ENCODE data around the gene KRT81.

KRT81 gene

GRCh38 chr12:52313461-52313860 is 22.1 kb upstream of the KRT81 start:
- H3K4me3 ChIP-seq (ENCODE audit: low read depth, low read length) = no peak overlapping the region
- no peak for TF ChIP-seq CTCF (IDR thresholded peaks at IDR 0.05; ENCODE audit: low read depth, low read length, missing control alignments)
- DNase-seq (ENCODE audit: low read depth) = no peak

- no peak overlapping the region for H3K4me3 ChIP-seq (ENCODE audit: low read depth, low read length)
- no peak for DNase-seq (ENCODE audit: low read depth)
- TF ChIP-seq CTCF (IDR thresholded peaks at IDR 0.05; ENCODE audit: low read depth, low read length, missing control alignments) = no peak
These were observed 20.8 kb upstream of the KRT81 start for GRCh38 chr12:52312086-52312485.

GRCh38 chr12:52311285-52311648 is 19.9 kb upstream of the KRT81 start:
- no peak for TF ChIP-seq CTCF (IDR thresholded peaks at IDR 0.05; ENCODE audit: low read depth, low read length, missing control alignments)
- H3K4me3 ChIP-seq (ENCODE audit: low read depth, low read length) = no peak overlapping the region
- no peak for DNase-seq (ENCODE audit: low read depth)

GRCh38 chr12:52310622-52311284 is 19.4 kb upstream of the KRT81 start:
- DNase-seq (ENCODE audit: low read depth) = no peak
- TF ChIP-seq CTCF (IDR thresholded peaks at IDR 0.05; ENCODE audit: low read depth, low read length, missing control alignments) = no peak
- no peak overlapping the region for H3K4me3 ChIP-seq (ENCODE audit: low read depth, low read length)

- no peak for DNase-seq (ENCODE audit: low read depth)
- H3K4me3 ChIP-seq (ENCODE audit: low read depth, low read length) = no peak overlapping the region
- no peak for TF ChIP-seq CTCF (IDR thresholded peaks at IDR 0.05; ENCODE audit: low read depth, low read length, missing control alignments)
These were observed 17.6 kb upstream of the KRT81 start for GRCh38 chr12:52308806-52309425.

- no peak for TF ChIP-seq CTCF (IDR thresholded peaks at IDR 0.05; ENCODE audit: low read depth, low read length, missing control alignments)
- no peak for DNase-seq (ENCODE audit: low read depth)
- H3K4me3 ChIP-seq (ENCODE audit: low read depth, low read length) = no peak overlapping the region; the same call in 1 of the 2 replicates
These were observed 16.8 kb upstream of the KRT81 start for GRCh38 chr12:52307836-52308805.
